HG03520 (cell line): ENCODE measurements around the gene SYT3.
"Not testable (repeated sequence)": the region's sequence is repeated elsewhere in the genome, so short reads cannot be mapped to it uniquely, and the experiment has no call there.

ENCODE experiments used
- ATAC-seq: cut with Tn5 transposase; IDR thresholded peaks from one replicate; pipeline ENCODE4 v1.9.1; 2021; ENCODE audit warnings: mild to moderate bottlenecking, moderate library complexity; ENCODE audit not compliant: unreplicated experiment

Gene SYT3

GRCh38 chr19:50604264-50605073, 35.2 kb downstream of the SYT3 start:
- ATAC-seq: not testable (repeated sequence)

- ATAC-seq: no peak
Observed at GRCh38 chr19:50602935-50603334, 36.7 kb downstream of the SYT3 start.

DNA sequence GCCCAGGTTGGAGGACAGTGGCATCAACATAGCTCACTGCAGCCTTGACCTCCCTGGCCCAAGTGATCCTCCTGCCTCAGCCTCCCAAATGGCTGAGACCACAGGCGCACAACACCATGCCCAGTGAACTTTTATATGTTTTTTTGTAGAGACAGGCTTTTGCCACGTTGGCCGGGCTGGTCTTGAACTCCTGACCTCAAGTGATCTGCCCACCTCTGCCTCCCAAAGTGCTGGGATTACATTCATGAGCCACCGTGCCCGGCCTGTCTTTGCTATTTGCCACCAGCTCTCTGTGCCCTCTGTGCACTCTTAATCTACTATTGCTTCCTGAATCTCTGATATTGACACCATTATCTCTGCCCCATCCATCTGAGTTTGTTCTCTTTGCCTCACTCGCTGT, 37.2 kb downstream of the SYT3 start:
- no peak for ATAC-seq

DNA sequence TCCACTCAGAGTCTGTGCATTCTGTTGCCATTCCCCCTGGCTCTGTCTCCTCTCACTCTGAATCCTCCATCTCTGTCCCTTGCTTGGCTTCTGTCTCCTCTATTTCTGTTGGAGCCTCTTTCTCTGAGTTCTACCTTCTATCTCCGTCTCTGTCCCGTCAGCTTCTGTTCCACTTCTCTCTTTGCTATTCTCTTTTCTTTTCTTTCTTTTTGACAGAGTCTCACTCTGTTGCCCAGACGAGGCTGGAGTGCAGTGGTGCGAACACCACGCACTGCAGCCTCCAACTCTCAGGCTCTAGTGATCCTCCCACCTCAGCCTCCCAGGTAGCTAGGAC, 37.6 kb downstream of the SYT3 start:
- ATAC-seq: no peak

DNA sequence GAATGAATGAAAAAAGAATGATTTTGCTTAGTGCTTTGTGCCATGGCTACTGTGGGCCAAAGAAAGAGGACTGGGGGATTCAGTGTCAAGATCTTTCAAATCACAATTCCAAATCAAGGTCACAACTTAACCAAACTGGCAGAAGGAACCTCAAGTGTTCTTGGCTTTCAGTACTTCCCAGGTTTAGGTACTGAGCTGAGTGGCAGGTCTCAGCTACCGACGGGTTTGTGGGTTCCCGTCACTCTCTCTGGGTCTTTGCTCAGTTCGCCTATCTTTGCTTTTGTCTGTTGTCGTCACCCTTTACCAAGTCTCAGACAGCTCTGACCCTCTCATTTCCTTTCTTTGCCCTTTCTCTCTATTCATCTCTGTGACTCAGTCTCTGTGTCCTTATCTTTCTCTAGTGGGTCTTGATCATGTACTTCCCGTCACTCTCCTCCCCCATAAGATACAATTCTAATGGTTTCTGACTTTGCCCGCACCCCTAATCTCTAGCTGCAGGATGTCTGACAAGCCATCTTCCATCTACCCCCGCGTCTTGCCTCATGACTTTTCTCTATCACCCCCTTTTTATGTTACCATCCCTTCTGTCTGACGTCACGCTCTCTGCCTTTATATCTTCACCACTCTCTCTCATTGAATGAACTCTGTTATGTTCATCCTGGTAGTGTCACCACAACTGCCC, 38.1 kb downstream of the SYT3 start:
- ATAC-seq: no peak

DNA sequence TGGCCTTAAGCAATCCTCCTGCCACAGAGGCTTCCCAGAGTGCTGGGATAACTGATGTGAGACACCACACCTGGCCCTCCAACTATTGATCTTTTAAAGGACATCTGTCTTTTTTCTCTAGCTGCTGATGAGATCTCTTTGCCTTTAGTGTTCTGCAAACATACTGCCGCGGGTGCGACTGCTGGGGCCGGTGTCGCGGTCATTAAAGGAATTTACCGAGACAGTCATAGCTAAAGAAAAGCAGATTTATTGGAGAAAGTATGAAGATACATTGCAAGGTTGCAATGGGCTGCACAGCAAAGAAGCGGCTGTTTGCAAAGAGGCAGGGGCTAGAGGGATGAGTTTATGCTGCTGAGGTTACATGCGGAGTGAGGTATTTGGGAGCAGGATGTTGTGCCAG, 40.3 kb downstream of the SYT3 start:
- no peak for ATAC-seq

GRCh38 chr19:50590191-50590590, 49.5 kb downstream of the SYT3 start:
- no peak for ATAC-seq

DNA sequence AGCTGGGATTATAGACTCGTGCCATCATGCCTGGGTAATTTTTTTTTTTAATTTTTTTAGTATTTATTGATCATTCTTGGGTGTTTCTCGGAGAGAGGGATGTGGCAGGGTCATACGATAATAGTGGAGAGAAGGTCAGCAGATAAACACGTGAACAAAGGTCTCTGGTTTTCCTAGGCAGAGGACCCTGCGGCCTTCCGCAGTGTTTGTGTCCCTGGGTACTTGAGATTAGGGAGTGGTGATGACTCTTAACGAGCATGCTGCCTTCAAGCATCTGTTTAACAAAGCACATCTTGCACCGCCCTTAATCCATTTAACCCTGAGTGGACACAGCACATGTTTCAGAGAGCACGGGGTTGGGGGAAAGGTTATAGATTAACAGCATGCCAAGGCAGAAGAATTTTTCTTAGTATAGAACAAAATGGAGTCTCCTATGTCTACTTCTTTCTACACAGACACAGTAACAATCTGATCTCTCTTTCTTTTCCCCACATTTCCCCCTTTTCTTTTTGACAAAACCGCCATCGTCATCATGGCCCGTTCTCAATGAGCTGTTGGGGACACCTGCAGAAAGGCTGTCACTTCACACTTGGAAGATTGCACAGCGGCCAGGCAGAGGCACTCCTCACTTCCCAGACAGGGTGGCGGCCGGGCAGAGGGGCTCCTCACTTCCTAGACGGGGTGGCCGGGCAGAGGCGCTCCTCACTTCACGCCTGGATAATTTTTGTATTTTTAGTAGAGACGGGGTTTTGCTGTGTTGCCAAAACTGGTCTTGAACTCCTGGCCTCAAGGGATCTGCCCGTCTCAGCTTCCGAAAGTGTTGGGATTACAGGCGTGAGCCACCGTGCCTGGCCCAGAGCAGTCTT, 57.7 kb downstream of the SYT3 start:
- not testable (repeated sequence) for ATAC-seq

DNA sequence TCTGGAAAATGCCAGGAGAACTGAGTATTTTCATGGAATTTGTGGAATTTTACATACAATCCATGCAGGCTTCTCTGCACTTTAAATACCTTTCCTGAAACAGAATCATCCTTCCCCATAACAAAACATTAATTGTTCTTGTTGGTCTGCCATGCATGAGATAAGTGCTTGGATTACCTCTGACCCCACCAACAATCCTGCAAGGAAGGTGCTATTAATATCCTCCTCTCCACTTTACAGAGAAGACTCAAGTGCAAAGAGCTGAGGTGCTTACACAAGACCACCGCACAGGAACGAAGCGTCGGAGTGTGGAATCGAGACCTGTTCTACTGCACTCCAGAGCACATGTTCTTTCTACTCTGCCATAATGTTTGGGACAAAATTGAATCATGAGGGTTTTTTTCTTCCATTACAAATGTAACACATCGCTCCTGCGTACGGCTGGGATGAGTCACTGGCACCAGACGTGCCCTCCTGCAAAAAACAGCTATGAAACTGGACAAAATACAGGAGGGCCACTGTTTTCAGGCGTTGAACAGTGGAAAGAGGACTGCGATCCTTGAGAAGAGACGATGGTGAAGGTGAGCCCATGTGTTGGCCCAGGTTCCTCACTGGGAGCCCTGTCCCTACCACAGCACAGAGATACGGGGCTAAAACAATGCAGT, 58.6 kb downstream of the SYT3 start:
- ATAC-seq: no peak

DNA sequence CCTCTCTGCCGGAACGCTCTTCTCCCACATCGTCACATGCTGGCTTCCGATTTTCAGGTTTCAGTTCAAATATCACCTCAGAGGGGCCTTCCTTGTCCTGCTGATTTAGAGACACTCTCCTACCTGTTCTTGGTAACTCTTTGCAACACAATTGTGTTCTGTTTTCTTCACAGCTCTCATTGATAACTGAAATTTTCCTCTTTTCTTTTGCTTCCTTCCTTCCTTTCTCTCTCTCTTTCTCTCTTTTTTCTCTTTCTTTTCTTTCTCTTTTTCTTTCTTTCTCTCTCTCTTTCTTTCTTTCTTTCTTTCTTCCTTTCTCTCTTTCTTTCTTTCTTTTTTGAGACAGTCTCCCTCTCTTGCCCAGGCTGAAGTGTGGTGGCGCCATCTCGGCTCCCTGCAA, 59.4 kb downstream of the SYT3 start:
- ATAC-seq: no peak

DNA sequence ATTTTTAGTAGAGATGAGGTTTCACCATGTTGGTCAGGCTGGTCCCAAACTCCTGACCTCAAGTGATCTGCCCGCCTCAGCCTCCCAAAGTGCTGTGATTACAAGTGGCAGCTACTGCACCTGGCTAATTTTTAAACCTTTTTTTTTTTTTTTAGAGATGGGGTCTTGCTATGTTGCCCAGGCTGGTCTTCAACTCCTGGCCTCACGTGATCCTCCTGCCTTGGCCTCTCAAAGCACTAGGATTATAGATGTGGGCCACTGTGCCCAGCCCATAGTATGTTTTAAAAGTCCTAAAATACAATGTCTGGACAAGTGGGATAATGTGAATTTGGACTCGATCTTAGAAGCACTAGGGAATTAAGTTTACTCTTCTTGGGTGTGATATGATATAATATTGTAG, 62.9 kb downstream of the SYT3 start:
- not testable (repeated sequence) for ATAC-seq

DNA sequence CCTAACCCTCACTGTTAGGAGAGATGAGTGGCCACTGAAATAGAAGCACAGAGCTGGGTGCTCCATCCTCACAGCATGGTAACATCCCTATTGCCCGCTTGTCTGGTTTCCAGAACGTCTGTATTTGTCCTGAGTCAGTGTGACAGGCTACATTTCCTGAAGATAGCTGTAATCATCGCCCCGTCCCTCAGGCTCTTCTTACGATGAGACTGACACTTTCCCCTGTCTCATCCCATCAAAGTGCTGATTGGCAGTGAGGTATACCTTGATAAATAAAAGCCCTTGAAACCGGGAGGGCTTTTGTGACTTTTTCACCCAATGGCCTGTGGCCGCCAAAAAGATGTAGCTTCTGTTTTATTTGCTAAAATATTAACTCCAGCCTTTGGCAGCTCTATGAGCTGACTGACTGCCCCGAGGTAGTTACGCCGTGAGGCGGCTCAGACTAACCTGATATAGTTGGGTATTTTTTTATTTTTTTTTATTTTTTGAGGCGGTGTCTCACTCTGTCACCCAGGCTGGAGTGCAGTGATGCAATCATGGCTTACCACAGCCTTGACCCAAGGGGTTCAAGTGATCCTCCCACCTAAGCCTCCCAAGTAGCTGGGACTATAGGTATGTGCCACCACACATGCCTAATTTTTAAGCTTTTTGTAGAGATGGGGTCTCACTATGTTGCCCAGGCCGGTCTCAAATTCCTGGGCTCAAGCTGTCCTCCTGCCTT, 65.8 kb downstream of the SYT3 start:
- no peak for ATAC-seq
